Mucosa of rectum (tissue), 2 donors: ENCODE measurements around the gene PLEKHA8.
"Not testable (repeated sequence)": the region's sequence is repeated elsewhere in the genome, so short reads cannot be mapped to it uniquely, and the experiment has no call there.

ENCODE experiments used
- H3K27ac ChIP-seq, 2 donors: one replicate each; pipeline ENCODE4 v1.7.0; 2013; ENCODE audit warnings: inconsistent platforms in 2 of 2, low read depth in 2 of 2, low read length in 2 of 2
- H3K27me3 ChIP-seq, 2 donors: one replicate each; pipeline ENCODE4 v1.7.0; 2013; ENCODE audit warnings: low read length in 2 of 2; ENCODE audit not compliant: control insufficient read depth in 2 of 2, insufficient read depth in 2 of 2
- H3K36me3 ChIP-seq, 2 donors: one replicate each; pipeline ENCODE4 v1.7.0; 2013; ENCODE audit warnings: low read length in 2 of 2; ENCODE audit not compliant: control insufficient read depth in 2 of 2, insufficient read depth in 2 of 2
- H3K4me1 ChIP-seq, 2 donors: one replicate each; pipeline ENCODE4 v1.7.0; 2013; ENCODE audit warnings: low read length in 2 of 2, mild to moderate bottlenecking in 1 of 2; ENCODE audit not compliant: control insufficient read depth in 2 of 2, insufficient read depth in 2 of 2
- H3K4me3 ChIP-seq, 2 donors: one replicate each; pipeline ENCODE4 v1.7.0; 2013; ENCODE audit warnings: low read length in 2 of 2
- H3K9ac ChIP-seq, 2 donors: one replicate each; pipeline ENCODE4 v1.7.0; 2013; ENCODE audit warnings: low read length in 2 of 2, low read depth in 1 of 2, mild to moderate bottlenecking in 1 of 2
- H3K9me3 ChIP-seq, 2 donors: one replicate each; pipeline ENCODE4 v1.7.0; 2013; ENCODE audit warnings: low read length in 2 of 2; ENCODE audit not compliant: control insufficient read depth in 2 of 2
- donor health status: healthy.
- donor health status: Normal muscosa, but diverticular disease.

PLEKHA8 gene

GRCh38 chr7:30057741-30058140, 29.5 kb downstream of the PLEKHA8 start:
- no peak overlapping the region for H3K9ac ChIP-seq
- no peaks in the 10 kb centered on the region for H3K9me3 ChIP-seq
- no peak overlapping the region for H3K27ac ChIP-seq
- H3K36me3 ChIP-seq: peaks cover 15 to 16% of the 10 kb centered on the region in 2 donors
- H3K27me3 ChIP-seq: no peaks in the 10 kb centered on the region
- H3K4me3 ChIP-seq: no peak overlapping the region
- H3K4me1 ChIP-seq: no peaks in the 10 kb centered on the region

DNA sequence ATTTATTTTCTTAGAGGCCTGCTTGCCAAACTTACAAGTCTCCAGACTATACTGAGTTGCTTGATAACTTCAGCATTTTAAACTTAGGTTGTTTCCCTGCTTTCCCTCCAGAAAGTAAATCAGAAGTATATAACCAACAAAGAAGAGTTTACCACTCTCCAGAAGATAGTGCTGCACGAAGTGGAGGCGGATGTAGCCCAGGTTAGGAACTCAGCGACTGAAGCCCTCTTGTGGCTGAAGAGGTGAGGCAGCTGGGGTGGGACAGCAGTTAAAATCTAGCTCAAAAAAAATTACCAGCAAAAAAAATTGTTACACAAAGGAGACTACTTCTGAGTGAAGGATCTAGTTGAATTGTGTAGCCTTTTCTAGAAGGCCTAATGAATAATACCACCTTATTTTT, 33.6 kb downstream of the PLEKHA8 start:
- not testable (repeated sequence) for H3K27me3 ChIP-seq

GRCh38 chr7:30062587-30062986, 34.4 kb downstream of the PLEKHA8 start:
- Histone ChIP-seq H3K9me3 (no peaks in the 10 kb centered on the region), H3K4me1 (no peaks in the 10 kb centered on the region), H3K9ac (no peak overlapping the region), H3K4me3 (no peak overlapping the region), H3K27ac (no peak overlapping the region), H3K36me3 (peaks cover 8% of the 10 kb centered on the region in 2 donors), H3K27me3 (no peaks in the 10 kb centered on the region)

More for the DNA sequence above, 33.6 kb downstream of the PLEKHA8 start:
- H3K4me1 ChIP-seq, H3K9ac ChIP-seq, H3K36me3 ChIP-seq, H3K4me3 ChIP-seq, H3K9me3 ChIP-seq, H3K27ac ChIP-seq: not testable (repeated sequence)

DNA sequence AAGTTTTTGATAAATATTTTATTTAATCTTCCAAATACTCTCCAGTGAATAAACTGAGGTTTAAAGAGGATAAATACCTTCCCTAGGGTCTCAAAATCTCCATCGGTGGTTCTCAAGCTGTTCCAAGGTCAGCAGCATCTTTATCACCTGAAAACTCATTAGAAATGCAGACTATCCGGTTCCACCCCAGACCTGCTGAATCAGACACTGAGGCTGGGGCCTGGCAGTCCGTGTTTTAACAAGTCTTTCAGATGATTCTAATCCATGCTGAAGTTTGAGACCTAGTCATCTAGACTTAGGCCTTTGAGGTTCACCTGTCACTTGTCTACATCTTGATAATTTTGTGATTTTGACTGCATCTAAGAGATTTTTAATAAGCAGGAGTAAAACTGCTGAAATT, 37.5 kb downstream of the PLEKHA8 start:
- Histone ChIP-seq H3K4me3 (no peak overlapping the region), H3K27ac (no peak overlapping the region), H3K9ac (no peak overlapping the region), H3K4me1 (no peaks in the 10 kb centered on the region), H3K27me3 (no peaks in the 10 kb centered on the region), H3K36me3 (peaks cover 4 to 5% of the 10 kb centered on the region in 2 donors), H3K9me3 (no peaks in the 10 kb centered on the region)

DNA sequence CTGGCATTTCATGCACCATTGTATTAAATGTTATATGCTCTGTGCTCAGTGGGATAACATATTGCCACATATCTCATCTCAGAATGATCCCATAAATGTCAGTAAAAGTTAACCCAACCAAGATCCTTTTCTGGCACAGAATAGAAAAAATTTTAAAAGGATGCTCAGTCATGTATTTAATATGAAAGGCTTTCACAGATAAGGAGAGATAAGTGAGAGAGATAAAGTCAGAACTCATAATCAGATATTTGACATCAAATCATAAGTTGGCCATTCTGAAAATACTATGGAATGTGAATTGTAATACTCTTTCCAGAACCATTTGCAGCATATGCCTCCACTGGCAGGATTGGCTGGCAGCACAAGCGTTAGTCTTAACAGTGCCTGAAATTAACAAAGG, 38.5 kb downstream of the PLEKHA8 start:
- no peaks in the 10 kb centered on the region for H3K4me1 ChIP-seq
- H3K4me3 ChIP-seq: no peak overlapping the region
- no peak overlapping the region for H3K27ac ChIP-seq
- H3K9me3 ChIP-seq: no peaks in the 10 kb centered on the region
- H3K36me3 ChIP-seq: peaks cover 4 to 5% of the 10 kb centered on the region in 2 donors
- H3K9ac ChIP-seq: no peak overlapping the region
- H3K27me3 ChIP-seq: no peaks in the 10 kb centered on the region

DNA sequence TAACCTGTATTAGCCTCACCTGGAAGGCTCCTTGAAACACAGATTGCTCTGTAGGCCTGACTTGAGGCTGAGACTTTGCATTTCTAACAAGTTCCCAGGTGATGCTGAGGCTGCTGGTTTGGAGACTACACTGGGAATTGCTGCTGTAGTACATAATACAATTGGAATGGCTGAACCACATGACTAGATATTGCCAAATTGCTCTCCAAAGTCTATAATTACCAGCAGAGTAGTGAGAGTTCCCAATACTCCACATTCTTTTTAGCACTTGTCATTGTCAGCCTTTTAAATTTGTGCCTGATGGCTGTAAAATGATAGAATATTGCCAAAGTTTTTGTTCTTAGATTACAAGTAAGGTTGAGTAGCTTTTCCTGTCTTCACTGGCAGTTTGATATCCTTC, 39.9 kb downstream of the PLEKHA8 start:
- no peaks in the 10 kb centered on the region for H3K4me1 ChIP-seq
- H3K36me3 ChIP-seq: peaks cover 4 to 5% of the 10 kb centered on the region in 2 donors
- H3K9ac ChIP-seq: no peak overlapping the region
- H3K9me3 ChIP-seq: no peaks in the 10 kb centered on the region
- H3K4me3 ChIP-seq: no peak overlapping the region
- no peaks in the 10 kb centered on the region for H3K27me3 ChIP-seq
- H3K27ac ChIP-seq: no peak overlapping the region

DNA sequence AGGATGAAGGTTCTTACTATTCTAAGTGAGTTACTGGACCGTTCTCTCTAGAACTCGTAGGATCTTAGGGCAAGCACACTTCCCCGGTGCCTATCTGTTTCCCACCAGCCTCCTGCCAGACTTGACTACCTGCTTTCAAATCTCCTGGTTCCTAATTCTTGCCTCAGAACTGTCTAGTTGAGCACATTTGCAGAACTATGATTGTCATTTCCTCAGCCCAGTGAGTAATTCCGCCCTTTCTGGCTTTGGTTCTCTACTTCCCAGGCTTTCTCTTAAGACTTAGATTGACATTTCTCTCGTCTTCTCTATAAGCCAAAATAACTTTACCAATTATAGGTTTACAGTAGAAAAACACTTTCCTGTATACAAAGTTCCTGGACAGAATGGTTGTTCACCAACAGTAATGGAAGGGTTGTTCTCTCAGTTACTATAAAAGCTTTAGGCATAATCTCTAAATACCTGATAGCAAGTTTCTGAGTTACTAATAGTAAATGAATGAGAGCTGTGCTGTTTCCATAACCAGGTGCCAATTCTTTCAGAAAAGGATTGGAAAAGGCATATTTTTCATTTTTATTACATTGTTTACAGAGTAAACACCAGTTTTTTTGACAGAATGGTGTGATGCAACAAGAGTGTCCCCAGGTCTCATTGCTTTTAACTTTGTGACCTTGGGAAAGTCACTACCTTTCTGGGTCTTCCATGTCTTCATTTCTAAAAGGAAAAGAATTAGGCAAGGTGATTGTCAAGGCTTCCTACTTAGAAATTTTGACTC, 41.1 kb downstream of the PLEKHA8 start:
- Histone ChIP-seq H3K36me3 (peaks cover 3 to 4% of the 10 kb centered on the region in 2 donors), H3K4me1 (no peaks in the 10 kb centered on the region), H3K27ac (no peak overlapping the region), H3K9ac (no peak overlapping the region), H3K4me3 (no peak overlapping the region), H3K9me3 (no peaks in the 10 kb centered on the region), H3K27me3 (no peaks in the 10 kb centered on the region)

DNA sequence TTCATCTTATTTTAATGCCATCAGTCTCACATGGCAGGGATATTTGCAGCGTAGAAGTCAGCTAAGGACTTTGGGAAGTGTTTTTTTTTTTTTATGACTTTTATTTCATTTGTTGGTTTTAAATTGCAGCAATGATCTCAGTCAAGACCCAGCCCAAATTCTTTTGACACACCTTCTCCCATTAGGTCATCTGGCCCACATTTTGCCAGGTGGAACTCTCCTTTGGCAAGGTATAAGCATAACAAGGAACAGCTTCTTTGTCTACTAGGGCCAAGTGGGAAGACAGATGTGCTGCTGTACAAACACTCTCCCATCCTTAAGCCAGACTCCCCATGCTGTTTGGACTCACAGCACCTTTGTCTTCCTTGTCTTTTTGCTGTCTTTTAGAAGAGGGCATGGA, 41.8 kb downstream of the PLEKHA8 start:
- Histone ChIP-seq H3K4me1 (no peaks in the 10 kb centered on the region), H3K9ac (no peak overlapping the region), H3K27ac (no peak overlapping the region), H3K4me3 (no peak overlapping the region), H3K36me3 (peaks cover 0 to 3% of the 10 kb centered on the region in 2 donors), H3K9me3 (no peaks in the 10 kb centered on the region), H3K27me3 (no peaks in the 10 kb centered on the region)

DNA sequence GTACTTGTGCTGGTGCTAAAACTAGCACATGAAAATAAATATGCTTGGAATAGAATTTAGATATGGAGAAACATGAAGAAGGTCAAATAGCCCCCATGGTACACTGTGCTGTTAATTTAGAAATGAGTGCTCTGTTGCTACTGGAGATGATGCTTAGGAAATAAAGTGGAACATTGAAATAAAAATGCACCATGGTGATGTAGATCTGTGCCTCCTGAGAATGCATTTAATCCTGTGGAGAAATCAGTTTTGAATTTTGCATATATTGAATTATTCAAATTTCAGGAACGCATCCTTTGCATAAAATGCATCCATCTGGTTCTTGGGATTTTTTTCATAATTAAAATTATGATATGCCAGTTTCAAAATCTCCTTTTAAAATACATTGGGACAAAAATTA, 44.5 kb downstream of the PLEKHA8 start:
- Histone ChIP-seq H3K27me3 (no peaks in the 10 kb centered on the region), H3K4me3 (no peak overlapping the region), H3K27ac (no peak overlapping the region), H3K9ac (no peak overlapping the region), H3K4me1 (no peaks in the 10 kb centered on the region), H3K9me3 (no peaks in the 10 kb centered on the region), H3K36me3 (no peaks in the 10 kb centered on the region)

DNA sequence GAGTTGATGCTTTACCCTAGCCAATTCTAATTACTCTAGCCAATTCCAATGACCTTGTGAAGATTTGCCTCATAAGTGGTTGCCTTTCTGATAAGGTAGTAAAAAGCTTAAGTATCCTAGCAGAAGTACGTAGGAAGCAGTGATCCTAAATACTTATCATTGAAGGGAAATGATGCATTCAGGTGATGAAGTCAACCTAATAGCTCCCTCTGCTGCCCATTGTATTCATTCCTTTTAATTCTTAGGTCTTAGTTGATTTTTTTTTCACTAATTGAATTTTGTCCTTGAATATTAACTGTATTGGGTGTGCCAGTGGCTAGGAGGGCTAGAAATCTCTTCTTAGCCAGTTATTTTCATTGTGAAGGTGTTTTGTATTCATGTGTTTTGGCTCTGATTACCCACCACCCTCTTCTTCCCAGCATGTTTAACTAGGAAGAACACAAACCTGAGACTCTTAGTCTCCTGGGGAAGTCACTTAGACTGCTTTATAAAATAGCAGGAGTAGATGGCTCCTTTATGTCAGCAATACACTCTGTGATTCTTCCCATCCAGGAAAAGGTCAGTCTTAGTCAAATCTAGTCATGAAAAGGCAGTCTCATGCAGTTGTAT, 46.3 kb downstream of the PLEKHA8 start:
- H3K36me3 ChIP-seq: no peaks in the 10 kb centered on the region
- H3K27me3 ChIP-seq: no peaks in the 10 kb centered on the region
- H3K27ac ChIP-seq: no peak overlapping the region
- H3K4me3 ChIP-seq: no peak overlapping the region
- no peaks in the 10 kb centered on the region for H3K4me1 ChIP-seq
- no peaks in the 10 kb centered on the region for H3K9me3 ChIP-seq
- H3K9ac ChIP-seq: no peak overlapping the region
